C1 segment of cervical spinal cord (tissue), 14 donors: ENCODE data around the gene STAT6.

Experiments used
- DNase-seq, 14 donors: peaks; one replicate each; lab custom pipeline; 2025; lab: John Stamatoyannopoulos, UW

Gene STAT6

GRCh38 chr12:57104292-57104910, 6.8 kb downstream of the STAT6 start:
- no peak for DNase-seq

GRCh38 chr12:57103856-57104255, 7.3 kb downstream of the STAT6 start:
- DNase-seq, result no peak

DNA sequence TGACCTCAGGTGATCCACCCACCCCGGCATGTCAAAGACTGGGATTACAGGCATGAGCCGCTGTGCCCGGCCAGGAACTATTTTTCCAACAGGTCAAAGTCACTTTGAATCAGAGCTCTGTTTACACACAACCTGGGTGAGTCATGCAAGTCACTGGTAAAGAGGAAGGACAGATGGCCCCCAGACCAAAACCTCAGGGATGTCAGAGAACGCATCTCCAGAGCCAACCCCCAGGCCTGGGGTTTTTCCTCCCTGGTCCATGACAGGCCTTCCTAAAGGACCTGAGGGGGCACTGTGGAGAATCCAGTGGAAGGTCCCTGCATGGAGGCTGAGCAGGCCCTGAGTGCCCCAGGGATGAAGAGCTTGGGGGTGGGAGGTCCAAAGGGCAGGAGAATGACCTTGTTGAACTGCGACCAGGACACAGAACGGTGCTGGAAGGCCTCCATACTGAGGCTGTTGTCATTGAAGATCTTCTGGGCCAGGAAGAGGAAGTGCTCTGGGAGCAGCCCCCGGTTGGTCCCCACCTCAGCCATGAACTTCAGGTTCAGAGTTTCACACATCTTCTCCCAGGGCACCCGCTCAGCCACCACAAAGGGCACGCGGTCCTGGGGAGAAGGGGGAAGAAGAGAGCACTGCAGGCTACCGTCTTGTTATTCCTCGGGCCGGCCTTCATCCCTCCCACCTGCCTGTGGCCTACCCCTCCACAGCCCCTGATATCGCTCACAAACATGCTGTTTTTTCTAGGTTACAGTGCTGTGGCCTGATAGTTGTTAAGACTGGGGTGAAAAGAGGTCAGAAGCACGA, 9.1 kb downstream of the STAT6 start:
- DNase-seq, result no peak

DNA sequence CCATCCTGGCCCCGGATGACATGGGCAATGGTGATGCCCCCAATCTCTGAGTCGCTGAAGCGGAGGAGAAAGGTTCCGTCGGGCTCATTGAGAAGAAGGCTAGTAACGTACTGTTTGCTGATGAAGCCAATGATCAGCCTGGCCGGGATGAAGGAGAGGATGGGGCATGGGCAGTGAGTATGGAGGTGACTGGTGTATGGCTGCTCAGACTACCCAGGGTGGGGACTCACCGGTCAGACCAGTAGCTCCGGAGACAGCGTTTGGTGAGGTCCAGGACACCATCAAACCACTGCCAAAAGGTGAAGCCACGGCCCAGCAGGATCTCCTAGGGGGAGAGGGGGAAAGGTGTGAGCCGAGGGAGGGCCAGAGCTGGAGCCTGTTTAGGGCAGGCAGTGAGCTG, 11.4 kb downstream of the STAT6 start:
- no peak for DNase-seq

DNA sequence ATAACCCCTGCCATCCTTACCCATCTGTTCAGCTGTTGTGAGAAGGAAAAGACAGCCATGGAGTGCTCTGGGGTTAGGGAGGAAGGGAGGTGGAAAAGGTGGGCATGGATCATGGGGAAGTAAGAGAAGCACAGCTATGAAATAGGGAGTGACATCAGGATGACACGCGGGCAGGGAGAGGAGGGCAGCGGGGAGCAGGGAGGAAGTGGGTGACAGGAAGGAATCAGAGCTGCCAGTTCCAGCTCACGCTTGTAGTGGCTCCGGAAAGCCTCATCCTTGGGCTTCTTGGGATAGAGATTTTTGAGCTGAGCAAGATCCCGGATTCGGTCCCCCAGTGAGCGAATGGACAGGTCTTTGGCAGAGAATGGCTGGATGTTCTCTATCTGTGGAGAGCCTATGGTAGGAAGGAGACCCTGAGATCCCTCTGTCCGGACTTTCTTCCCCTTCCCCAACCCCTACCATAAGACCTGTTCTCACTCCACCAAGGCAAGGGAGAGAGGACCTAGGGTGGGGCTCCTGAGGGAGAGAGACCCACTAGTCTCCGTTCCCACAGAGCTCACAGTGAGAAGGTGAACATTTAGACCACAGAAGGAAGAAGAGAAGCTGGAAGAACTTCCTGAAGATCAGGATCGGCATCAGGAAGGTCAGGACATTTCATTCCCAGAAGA, 12.0 kb downstream of the STAT6 start:
- no peak for DNase-seq

DNA sequence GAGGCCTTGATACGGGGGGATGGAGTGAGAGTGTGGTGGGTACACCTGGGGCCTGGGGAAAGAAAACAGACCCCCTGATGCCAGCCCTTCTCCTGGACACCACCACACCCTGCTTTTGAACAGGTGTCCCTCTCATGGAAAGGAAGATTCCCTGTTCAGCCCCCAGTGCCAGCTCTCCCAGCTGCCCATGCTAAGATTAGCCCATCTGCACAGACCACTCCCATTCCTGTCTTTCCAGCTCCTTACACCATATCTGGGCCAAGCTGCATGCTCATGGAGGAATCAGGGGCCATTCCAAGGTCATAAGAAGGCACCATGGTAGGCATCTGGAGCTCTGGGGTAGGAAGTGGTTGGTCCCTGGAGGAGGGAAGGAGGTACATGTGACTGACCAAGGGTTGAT, 12.6 kb downstream of the STAT6 start:
- DNase-seq, result no peak

- DNase-seq, result no peak
These were observed 13.7 kb downstream of the STAT6 start for GRCh38 chr12:57097554-57097835.

GRCh38 chr12:57096748-57097553, 14.2 kb downstream of the STAT6 start:
- no peak for DNase-seq

- DNase-seq, result no peak
These were observed 15.0 kb downstream of the STAT6 start for GRCh38 chr12:57096099-57096572.

DNA sequence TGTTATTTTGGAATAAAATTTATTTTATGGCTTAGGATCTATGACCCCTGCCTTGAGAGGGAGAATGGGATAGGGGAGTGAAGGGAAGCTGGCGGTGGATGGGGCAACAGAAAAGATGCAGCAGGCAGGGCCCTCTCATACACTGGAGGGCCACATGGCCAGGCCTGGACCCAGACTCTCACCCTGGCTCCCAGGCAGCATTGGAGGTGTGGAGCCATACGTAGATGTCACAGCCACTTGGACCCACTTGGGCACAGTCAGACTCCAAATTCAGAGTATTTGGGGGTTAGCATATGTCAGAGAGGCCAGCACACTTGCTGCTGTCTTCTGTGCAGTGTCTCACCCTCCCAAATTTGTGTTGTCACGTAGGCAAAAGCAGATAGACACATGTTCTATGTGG, 15.7 kb downstream of the STAT6 start:
- DNase-seq, result no peak

- DNase-seq, result no peak
These were observed 16.7 kb downstream of the STAT6 start for GRCh38 chr12:57094208-57095160.

- peak in 3 of 14 donors; percentile 7 to 53 (median 20) for DNase-seq
These were observed 17.6 kb downstream of the STAT6 start for GRCh38 chr12:57093415-57094207.

DNA sequence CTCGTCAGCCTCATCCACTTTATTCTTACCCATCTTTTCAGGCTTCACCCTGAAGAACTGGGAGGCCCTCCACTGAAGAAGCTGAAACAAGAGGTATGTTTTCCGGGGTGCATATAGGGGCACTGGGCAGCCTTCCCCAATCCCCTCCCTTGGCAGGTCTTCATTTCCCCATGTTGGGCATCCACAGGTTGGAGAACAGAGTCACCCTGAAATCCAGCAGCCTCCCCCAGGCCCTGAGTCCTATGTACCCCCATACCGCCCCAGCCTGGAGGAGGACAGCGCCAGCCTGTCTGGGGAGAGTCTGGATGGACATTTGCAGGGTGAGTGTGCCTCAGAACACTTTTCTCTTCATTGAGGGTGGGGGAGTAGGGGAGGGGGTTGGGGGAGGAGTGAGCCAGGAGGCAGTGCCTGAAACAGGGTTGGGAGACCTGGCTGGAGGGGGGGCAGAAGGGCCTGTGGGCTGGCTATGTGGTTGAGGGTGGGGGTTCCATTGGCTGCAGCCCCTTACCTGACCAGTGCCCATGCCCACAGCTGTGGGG, 18.2 kb downstream of the STAT6 start:
- DNase-seq, result no peak

DNA sequence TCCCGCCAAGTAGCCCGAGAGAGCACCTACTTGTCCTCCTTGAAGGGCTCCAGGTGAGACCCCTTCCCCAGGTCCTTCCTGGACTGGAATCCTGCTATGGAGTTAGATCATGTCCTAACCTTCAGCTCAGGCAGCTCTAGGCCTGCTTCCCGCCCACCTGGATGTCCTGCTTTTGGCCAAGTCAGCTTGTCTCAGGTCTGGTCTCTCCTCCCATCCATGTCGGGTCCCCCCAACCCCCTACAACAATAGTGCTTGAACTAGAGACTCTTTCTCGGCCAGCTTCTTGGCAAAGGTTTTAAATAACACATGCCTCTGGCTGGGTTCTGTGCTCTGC, 18.7 kb downstream of the STAT6 start:
- no peak for DNase-seq

GRCh38 chr12:57091638-57092528, 19.3 kb downstream of the STAT6 start:
- DNase-seq, result no peak

DNA sequence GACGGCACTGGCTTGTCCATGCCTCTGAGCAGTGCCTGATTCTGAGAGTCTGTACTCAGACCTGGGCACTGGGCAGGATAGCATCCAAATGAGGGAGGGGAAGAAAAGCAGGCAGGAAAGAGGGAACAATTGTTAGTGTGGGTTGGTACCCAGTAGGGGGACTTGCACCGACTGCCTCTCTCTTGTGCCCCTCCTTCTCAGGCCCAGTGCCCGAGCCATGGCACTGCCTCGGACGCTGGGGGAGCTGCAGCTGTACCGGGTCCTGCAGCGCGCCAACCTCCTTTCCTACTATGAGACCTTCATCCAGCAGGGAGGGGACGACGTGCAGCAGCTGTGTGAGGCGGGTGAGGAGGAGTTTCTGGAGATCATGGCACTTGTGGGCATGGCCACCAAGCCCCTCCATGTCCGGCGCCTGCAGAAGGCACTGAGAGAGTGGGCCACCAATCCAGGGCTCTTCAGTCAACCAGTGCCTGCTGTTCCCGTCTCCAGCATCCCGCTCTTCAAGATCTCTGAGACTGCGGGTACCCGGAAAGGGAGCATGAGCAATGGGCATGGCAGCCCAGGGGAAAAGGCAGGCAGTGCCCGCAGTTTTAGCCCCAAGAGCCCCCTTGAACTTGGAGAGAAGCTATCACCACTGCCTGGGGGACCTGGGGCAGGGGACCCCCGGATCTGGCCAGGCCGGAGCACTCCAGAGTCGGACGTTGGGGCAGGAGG, 20.1 kb downstream of the STAT6 start:
- peak in 7 of 14 donors; percentile 17 to 33 (median 26) for DNase-seq

DNA sequence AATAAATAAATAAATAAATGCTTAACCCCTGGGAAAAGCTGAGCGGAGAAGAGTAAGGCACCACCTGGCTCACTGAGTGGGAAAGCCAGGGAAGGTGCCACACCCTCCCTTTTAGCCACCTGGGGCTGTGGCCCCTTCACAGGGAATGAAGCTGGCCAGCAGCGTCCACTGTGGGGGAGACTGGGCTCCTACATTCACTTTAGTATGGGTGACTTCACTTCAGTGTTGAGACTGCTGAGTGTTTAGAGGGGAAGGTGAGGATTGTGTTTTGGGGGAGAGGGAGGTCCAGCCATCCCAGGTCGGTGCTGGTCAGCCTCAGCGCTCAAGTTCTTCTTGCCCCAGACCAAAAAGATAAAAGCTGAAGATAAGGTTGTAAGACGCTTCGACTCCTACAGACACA, 20.7 kb downstream of the STAT6 start:
- DNase-seq, result no peak
